Transverse colon (tissue), 3 donors: ENCODE data around the gene CLMN.

Experiments used
- EP300 ChIP-seq: sonication (generic); formaldehyde crosslinking; IDR thresholded peaks from one replicate; pipeline ENCODE4 v1.6.1; 2017; ENCODE audit warnings: antibody characterized with exemption, low read depth
- TF ChIP-seq, protein P1 (sequence below), 5 experiments: fragments of 200-600 bp in 3 of 5; fragments of 450-650 bp in 2 of 5; sonication (generic) in 3 of 5; IDR thresholded peaks; 1 replicate in 2 of 5; 2 replicates in 3 of 5; pipeline ENCODE4 v1.5.1; 2016 to 2017; ENCODE audit warnings: antibody characterized with exemption in 5 of 5, inconsistent platforms in 3 of 5, mild to moderate bottlenecking in 2 of 5, moderate library complexity in 1 of 5

DNA sequence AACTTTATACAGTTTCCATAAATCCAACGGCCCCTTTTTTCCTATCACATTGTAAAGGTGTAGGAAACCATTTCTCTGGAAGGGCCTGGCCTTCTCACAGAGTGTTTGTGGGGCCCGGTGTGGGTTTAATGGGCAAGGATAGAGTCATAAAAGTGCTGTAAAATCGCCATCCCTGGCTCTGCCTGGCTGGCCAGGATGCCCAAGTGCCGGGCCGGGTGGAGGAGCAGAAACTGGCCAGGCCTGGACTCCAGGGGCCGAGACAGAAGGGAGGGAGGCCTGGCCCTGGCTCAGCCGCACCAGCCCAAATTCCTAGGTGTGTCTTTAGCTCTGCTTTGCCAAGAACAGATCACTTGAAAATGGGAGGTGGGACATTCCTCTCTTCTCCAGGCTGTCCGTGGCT lies 85.3 kb downstream of the CLMN start:
- TF ChIP-seq, protein P1, sequence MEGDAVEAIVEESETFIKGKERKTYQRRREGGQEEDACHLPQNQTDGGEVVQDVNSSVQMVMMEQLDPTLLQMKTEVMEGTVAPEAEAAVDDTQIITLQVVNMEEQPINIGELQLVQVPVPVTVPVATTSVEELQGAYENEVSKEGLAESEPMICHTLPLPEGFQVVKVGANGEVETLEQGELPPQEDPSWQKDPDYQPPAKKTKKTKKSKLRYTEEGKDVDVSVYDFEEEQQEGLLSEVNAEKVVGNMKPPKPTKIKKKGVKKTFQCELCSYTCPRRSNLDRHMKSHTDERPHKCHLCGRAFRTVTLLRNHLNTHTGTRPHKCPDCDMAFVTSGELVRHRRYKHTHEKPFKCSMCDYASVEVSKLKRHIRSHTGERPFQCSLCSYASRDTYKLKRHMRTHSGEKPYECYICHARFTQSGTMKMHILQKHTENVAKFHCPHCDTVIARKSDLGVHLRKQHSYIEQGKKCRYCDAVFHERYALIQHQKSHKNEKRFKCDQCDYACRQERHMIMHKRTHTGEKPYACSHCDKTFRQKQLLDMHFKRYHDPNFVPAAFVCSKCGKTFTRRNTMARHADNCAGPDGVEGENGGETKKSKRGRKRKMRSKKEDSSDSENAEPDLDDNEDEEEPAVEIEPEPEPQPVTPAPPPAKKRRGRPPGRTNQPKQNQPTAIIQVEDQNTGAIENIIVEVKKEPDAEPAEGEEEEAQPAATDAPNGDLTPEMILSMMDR (IDR thresholded peaks at IDR 0.05) = no peak
- no peak for TF ChIP-seq EP300
